HT-29 (cell line): ENCODE results near the gene IL21. TPM values are rescaled to one million over a fixed set of nuclear protein-coding genes. Genes with fewer than 3 reads are reported as not detected.

Source experiments
- DNase-seq: peaks from one replicate; pipeline ENCODE4 v3.0.0-alpha.2; 2015; ENCODE audit warnings: low spot score
- total RNA-seq: library from RNA; depleted of rRNA; stranded (reverse); fragments of >200 nt; shearing (Covaris generic); gene quantifications from 2 replicates; pipeline ENCODE4 v1.2.3, GENCODE V29; 2014

IL21 gene
- total RNA-seq, 1 experiment from 2014 or later: not detected

GRCh38 chr4:122633211-122633610 is 12.3 kb upstream of the IL21 start:
- DNase-seq: no peak

GRCh38 chr4:122632396-122633143 is 11.7 kb upstream of the IL21 start:
- no peak for DNase-seq

- DNase-seq: no peak
Observed at GRCh38 chr4:122625156-122625555, 4.3 kb upstream of the IL21 start.

GRCh38 chr4:122624205-122624604 is 3.3 kb upstream of the IL21 start:
- DNase-seq: no peak

- DNase-seq: no peak
Observed at GRCh38 chr4:122623637-122624166, 2.8 kb upstream of the IL21 start.

GRCh38 chr4:122622400-122622799 is 1.5 kb upstream of the IL21 start:
- DNase-seq: no peak

GRCh38 chr4:122619611-122620010 is 1.3 kb downstream of the IL21 start:
- DNase-seq: no peak

GRCh38 chr4:122617597-122618593 is 3.0 kb downstream of the IL21 start:
- DNase-seq: no peak

GRCh38 chr4:122616915-122617596 is 3.8 kb downstream of the IL21 start:
- no peak for DNase-seq

GRCh38 chr4:122614621-122615020 is 6.2 kb downstream of the IL21 start:
- DNase-seq: no peak

- no peak for DNase-seq
Observed at GRCh38 chr4:122612540-122612939, 8.3 kb downstream of the IL21 start.

GRCh38 chr4:122606364-122607043 is 14.4 kb downstream of the IL21 start:
- no peak for DNase-seq

GRCh38 chr4:122604146-122604545 is 16.7 kb downstream of the IL21 start:
- DNase-seq: no peak

GRCh38 chr4:122603156-122603574 is 17.7 kb downstream of the IL21 start:
- DNase-seq: no peak

- peak; percentile 65 for DNase-seq
Observed at GRCh38 chr4:122602277-122603142, 18.4 kb downstream of the IL21 start.

GRCh38 chr4:122591196-122591595 is 29.7 kb downstream of the IL21 start:
- DNase-seq: no peak

- no peak for DNase-seq
Observed at GRCh38 chr4:122588453-122589238, 32.2 kb downstream of the IL21 start.

- no peak for DNase-seq
Observed at GRCh38 chr4:122584519-122584918, 36.3 kb downstream of the IL21 start.

GRCh38 chr4:122583906-122584305 is 37.0 kb downstream of the IL21 start:
- no peak for DNase-seq
